ENCODE data around the gene GEMIN4.

The GEMIN4 gene

DNA sequence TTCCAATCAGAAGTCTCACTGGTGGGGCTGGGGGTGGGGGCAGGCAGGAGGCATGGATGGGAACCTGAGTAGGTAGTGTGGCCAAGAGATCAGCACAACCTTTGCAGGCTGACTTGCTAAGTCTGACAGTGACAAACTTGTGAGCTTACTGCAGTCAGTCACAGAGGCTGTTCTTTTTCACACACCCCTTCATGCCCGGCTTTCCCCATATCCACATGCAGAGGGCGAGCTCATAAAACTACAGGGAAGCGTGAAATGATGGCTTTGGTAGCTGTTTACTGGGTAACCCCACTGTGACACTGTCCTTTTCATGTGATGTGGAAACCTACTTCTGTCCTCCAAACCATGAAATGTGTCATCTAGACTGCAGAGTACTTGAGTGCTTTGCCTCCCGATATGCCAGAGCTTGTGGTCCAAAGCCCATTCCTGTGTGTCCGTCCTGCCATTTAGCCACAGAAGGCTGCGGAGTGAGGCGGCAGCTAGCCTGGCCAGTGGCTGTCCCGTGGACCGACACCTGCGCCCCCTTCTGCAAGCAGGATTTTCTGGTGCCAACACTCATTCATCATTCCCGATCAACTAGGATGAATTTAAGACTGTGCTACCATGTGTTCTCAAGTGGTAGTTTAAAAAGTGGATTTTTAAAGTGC is 9.8 kb downstream of the GEMIN4 start:
- no peak for DNase-seq (ENCODE audit: low read depth, low spot score)

- DNase-seq (ENCODE audit: low read depth, low spot score), result no peak
Measured at GRCh38 chr17:740240-741017, 11.6 kb downstream of the GEMIN4 start.

GRCh38 chr17:737561-738113 is 14.4 kb downstream of the GEMIN4 start:
- DNase-seq (ENCODE audit: low read depth, low spot score), result no peak

- DNase-seq (ENCODE audit: low read depth, low spot score), result no peak
Measured at GRCh38 chr17:733743-734142, 18.3 kb downstream of the GEMIN4 start.

DNA sequence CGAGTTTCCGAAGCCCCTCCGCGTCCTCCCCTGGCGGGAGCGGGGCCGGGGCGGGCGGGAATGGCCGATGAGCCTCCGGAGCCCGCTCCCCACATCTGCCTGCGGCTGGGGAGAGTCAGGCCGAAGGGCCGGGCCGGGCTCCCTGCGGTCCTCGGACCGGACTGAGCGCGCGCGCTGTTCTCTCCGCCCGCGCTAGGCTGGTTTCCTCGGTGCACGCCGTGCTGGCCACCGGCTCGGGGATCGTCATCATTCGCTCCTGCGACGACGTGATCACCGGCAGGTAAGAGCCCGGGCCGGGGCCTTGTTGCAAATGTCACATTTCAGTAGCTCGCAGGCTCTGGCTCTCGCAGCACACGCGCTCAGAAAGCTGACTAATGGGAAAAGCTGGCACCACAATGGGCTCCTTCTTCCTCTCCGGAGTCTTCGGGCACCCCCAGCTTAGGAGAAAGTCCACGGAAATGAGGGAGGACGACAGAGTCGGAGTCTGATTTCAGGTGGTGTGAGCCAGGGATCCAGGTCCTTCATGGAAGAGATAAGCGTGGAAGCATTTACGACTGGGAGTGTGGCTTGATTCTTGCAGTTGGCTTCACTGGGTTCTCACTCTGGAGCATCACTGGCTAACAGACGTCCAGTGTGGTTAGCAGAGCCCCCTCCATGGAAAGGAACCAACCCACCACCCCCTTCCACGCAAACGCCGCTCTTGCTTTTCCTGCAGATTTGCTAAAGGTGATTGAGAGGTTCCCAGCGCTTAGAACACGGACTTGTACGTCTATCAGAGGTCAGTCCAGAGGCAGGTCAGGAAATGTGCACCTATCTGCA is 19.0 kb downstream of the GEMIN4 start:
- no peak for DNase-seq (ENCODE audit: low read depth, low spot score)

GRCh38 chr17:732067-732901 is 19.8 kb downstream of the GEMIN4 start, which contains the start of gene TLCD3A:
Gene TLCD3A, plus strand, starts transcription at chr17:732596. Its CDS starts 52 bp downstream, at chr17:732648.
- DNase-seq (ENCODE audit: low read depth, low spot score), result no peak

GRCh38 chr17:731644-732066 is 20.4 kb downstream of the GEMIN4 start:
- no peak for DNase-seq (ENCODE audit: low read depth, low spot score)

DNA sequence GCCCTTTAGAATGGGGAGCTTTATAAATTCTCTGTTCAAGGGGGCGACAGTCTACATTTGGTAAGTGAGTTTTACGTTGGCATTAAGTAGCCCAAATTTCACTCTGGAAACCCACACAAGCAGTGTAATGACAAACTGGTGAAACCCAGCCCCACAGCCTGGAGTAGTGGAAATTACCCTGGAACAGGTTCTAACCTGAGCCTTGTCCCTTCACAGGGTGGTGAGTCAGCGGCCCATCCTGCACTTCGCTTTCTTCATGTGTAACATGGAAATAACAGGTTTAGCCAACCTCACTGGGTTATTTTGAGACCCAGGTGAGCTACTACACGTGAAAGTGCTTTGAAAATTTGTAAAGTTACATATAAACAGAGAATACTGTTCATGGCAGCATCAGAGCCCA is 23.2 kb downstream of the GEMIN4 start:
- no peak for DNase-seq (ENCODE audit: low read depth, low spot score)

GRCh38 chr17:726271-726919 is 25.7 kb downstream of the GEMIN4 start:
- DNase-seq (ENCODE audit: low read depth, low spot score), result no peak

DNA sequence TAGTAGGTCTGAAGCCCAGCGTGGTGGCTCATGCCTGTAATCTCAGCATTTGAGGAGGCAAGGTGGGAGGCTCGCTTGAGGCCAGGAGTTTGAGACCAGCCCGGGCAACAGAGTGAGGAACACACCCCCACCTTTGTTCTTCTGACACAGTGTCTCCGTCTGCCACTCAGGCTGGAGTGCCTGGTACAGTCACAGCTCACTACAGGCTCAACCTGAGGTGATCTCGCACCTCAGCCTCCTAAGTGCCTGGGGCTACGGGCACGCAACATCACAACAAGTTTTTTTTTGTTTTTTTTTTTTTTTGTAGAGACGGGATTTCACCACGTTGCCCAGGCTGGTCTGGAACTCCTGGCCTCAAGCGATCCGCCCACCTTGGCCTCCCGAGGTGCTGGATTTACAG is 26.3 kb downstream of the GEMIN4 start:
- DNase-seq (ENCODE audit: low read depth, low spot score), result no peak

- no peak for DNase-seq (ENCODE audit: low read depth, low spot score)
Measured at GRCh38 chr17:725084-725483, 27.0 kb downstream of the GEMIN4 start.

DNA sequence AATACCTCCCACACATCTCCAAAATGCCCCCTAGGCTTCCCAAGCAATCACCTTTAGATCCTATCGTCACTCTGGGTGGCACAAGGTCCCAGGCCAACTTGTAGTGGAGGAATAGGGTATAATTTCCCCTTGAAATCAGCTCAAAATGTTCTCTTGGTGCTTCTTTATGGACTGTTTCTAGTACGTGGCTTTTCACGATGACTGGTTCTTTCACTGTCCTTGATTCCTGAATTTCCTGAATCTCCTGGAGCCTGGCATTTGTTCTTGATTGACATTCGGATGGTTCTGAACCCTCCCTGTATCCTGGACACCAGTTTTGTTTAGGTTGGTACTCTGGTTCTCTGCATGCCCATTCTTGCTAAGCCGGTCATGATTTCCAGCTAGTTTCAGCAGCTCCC is 30.5 kb downstream of the GEMIN4 start:
- DNase-seq (ENCODE audit: low read depth, low spot score), result no peak

DNA sequence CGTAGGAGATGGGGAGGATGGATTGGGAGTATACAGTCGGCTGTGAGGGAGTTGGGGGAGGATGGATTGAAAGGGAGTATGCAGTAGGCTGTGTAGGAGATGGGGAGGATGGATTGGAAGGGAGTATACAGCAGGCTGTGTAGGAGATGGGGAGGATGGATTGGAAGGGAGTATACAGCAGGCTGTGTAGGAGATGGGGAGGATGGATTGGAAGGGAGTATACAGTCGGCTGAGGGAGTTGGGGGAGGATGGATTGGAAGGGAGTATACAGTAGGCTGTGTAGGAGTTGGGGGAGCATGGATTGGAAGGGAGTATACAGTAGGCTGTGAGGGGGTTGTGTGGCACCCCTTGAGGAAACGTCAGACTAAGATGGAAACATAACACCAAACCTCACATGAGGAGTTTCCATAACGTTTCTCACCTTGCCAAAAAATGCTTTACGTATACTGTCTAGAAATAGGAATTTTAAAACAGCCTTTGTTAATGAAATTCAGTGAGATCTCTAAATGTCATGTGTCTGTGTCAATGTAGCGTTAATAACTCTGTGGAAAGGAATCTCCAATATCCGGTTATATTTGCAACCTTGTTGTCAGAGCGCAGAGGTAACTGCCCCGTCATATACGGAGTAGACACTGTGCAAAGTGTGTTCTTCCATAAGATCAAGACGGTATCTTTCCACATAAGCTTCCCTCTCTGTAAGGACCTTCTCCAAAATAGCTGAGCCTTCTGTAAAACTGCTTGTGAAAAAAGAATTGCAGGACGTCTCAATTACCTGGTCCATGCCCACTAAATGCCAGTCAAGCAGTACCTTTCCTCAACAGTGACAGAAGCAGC is 31.1 kb downstream of the GEMIN4 start:
- DNase-seq (ENCODE audit: low read depth, low spot score), result no peak

DNA sequence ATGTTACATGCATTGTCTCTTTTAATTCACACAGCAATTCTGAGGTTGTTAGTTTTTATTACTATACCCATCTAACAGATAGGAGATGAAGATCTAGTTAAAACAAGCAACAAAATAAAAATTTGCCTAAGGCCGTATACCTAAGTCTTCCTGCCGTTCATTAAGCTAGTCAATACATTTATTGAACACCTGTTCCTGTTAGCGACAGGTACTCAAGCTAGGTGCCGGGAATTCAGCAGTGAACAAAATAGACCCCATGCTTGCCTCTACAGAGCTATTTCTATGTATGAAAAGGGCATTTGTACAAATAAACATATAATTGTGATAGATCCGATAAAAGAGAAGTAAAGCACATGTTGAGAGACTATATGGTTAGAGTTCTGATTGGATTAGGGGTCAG is 34.0 kb downstream of the GEMIN4 start:
- no peak for DNase-seq (ENCODE audit: low read depth, low spot score)

GRCh38 chr17:708132-708531 is 43.9 kb downstream of the GEMIN4 start:
- DNase-seq (ENCODE audit: low read depth, low spot score), result no peak

- no peak for DNase-seq (ENCODE audit: low read depth, low spot score)
Measured at GRCh38 chr17:705863-706262, 46.2 kb downstream of the GEMIN4 start.

GRCh38 chr17:705011-705410 is 47.1 kb downstream of the GEMIN4 start:
- no peak for DNase-seq (ENCODE audit: low read depth, low spot score)

- DNase-seq (ENCODE audit: low read depth, low spot score), result no peak
Measured at GRCh38 chr17:704111-704864, 47.8 kb downstream of the GEMIN4 start.

Data from smooth muscle cell of the brain vasculature (primary cell).